HG03469 (cell line): Measurements from ENCODE around the gene NRG2.

Experiments
- ATAC-seq: cut with Tn5 transposase; IDR thresholded peaks from one replicate; pipeline ENCODE4 v1.9.1; 2021; ENCODE audit warnings: mild to moderate bottlenecking, moderate library complexity, moderate number of reproducible peaks; ENCODE audit not compliant: unreplicated experiment

The NRG2 gene

DNA sequence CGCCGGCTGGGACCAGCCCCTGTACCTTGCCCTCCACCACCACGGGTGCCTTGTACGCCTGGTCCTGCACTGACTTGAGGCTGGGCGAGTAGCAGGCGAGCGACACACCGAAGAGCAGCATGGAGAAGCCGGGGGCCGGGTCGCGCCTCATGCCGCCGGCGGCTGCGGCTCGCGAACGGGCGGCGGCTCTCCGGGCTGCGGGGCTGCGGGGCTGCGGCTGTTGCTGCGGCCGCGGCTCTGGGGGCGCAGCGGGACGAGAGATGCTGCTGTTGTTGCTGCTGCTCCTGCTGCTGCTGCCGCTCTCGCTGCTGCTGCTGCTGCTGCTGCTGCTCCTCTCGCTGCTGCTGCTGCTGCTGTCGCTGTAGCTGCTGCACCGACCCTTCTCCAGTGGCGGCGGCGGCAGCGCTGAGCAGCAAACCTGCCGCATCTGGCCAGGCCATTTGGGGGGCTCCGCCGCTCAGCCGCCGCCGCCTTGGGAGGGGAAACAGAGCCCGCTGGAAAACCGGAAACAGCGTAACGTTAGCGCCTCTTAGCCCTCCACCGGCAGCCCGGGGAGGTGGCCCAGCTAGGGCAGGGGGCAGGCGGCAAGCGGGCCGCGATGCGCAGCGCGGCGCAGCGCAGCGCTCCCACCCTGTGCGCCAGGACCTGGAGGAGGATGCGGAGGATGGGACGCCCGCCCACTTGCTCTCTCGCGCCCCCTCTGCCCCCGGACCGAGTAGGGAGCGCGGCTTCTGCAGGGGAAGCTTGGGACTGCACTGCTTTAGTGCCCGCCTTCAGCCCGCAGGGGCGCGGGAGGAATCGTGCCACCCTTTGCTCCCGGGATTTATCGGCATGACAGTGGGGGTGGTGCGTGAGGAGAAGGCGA, at the start of gene NRG2:
Gene NRG2, minus strand, starts transcription at position 657 of the 865 bp plus-strand sequence.
- no peak for ATAC-seq

DNA sequence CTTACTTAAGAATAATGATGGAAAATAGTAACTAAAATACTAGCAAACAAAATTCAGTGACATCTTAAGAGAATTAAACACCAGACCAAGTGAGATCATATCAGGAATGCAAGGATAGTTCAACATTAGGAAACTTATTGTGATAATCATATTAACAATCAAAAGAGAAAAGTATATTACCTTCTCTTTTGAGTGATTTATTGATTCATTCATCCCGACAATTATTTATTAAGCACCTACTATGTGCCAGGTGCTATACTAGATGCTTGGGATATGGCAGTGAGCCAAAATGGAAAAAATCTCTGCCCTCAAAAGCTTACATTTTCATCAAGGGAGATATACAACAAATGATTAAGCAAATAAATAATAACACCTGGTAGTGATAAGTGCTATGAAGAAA, 47.2 kb upstream of the NRG2 start:
- ATAC-seq = no peak

DNA sequence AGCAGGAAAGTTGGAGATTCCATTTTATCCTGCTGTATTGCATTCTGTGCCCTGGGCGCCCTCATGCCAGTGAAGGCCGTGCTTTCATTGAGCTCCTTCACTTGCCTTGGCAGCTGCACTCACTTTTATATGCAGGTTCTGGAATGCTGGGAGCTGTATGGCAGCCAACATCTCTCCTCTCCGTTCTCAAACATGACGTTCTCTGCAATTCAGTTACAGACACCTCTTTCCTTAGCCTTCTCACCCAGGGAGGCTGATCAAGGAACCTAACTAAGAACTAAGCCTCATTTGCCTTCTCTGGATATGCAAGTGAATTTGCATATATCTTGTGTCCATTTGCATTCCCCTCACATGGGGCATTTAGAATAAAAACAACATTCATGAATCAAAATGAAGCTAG, 41.4 kb upstream of the NRG2 start:
- no peak for ATAC-seq

DNA sequence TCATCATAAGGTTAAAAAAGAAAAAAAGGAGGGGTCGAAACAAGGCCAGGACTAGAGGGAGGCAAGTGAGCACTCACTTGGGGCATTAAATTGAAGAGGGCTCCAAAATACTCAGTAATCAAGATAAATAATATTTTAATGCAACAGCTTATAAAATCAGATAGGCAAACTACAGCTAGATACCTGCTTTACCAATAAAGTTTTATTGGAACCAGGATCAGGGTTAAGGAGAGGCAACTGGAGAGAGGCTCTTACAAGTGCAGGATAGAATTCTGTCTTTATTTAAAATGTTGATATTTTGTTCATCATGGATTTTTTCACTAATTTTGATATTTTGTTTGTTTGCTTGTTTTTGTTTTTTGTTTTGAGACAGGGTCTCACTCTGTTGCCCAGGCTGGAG, 40.6 kb upstream of the NRG2 start:
- ATAC-seq = no peak

DNA sequence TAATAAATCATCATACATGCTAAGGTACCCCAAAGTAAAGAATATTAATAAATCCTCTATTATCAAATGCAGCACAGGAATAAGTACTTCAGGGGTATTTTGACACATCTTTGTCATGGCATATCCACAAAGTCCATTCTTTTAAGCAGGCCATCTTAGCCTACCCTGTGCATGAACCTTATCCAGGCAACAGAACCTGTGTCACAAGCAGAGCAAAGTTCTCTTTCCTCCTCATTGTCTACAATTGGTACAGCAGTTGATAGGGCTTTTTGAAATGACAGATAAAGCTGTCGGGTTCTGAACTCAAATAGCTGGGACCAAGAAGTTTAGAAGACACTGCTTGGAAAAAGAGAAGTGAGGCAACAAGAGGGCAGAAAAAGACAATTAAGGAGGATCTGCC, 40.0 kb upstream of the NRG2 start:
- ATAC-seq = no peak

DNA sequence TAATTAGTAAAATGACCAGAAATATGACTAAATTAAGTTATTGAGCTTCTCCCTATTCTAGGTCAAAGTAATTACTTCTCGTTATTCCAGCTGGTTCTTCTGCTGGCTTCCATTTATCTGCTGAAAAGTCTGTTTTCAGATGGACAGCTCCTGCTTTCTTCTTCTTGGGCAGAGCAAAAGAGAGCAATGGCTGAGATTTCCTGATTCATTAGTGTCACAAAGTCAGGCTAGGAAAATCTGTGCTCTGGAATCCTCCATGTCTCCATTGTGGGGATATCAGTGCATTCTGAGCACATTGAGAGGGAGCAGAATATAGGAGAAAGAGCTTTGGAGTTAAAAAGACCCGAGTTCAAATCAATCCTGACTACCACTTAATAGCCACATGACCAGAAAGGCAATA, 33.7 kb upstream of the NRG2 start:
- ATAC-seq = no peak

DNA sequence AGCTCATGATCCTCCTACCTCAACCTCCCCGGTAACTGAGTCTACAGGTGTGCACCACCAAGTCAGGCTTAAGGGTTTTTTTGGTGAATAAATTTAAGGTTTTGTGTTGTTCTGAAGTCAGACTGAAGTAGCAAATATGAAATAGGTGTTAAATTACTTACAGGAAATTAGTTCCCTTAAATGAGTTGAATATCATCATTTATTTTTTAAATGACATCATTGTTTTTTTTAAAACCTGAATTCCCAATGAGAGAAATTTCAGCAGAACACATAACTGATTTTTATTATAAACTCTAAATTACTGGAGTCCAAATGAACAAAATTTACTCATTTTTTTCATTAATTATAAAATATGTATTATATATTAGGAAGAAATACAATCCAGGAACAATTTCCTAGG, 33.0 kb upstream of the NRG2 start:
- ATAC-seq = no peak

DNA sequence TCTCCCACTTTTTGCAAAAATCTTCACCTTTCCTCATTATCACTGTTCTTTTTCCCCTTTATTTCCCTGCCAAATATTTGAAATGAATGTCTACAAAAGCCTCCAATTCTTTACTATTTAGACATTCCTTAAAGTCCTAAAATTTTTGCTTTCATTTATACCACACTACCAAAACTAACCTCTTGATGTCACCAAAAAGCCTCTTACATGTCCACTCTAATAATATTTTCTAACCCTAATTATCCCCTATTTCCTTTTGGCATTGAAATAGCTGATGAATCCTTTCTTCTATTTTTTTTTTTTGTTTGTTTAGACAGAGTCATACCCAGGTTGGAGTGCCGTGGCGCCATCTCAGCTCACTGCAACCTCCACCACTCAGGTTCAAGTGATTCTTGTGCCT, 32.3 kb upstream of the NRG2 start:
- no peak for ATAC-seq

DNA sequence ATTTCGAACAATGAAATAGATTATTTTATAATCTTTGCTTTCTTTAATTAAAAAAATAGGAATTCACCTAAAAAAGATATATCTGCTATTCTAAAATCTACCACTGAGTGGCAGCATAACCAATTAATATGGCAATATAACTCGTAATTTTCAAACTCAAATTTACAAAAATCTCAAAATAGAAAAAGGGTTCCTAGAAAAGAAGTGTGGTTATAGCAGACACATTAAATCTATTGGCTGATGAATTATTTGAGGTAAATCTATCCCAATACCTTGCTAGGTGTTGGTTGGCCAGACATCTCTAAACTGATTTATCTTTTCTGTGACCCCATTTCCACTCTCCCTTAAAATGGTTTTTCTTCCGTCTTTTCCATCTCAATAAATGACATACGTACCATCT, 30.2 kb upstream of the NRG2 start:
- ATAC-seq = no peak

DNA sequence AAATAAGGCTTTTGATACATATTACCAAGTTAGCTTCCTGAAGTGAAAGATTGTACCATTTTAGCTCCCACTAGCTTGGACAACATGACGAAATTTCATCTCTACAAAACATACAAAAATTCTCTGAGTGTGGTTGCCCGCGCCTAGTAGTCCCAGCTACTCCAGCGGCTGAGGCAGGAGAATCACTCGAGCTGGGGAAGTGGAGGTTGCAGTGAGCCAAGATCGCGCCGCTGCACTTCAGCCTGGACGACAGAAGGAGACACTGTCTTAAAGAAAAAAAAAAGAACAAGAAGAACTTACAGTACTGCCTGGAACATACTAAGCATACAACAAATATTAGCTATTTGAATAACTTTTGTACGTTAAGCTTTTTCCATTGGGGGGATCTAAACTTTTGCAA, 29.7 kb upstream of the NRG2 start:
- no peak for ATAC-seq

DNA sequence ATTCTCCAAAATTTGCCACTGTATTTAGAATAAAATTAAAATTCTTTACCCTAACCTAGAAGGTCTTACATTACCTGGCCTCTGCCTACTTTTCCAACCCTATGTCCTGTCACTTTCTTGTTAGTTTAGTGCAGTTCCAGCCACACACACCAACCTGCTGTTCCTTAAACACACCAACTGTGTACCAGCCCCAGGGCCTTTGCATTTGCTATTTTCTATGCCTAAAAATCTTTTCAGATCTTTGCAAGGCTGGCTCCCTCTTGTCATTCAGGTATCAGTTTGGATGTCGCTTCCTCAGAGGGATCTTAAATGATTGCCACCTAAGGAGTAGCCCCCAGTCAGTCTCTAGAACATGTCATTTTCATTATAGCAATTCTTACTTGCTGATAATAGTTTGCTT, 17.7 kb upstream of the NRG2 start:
- ATAC-seq = no peak

DNA sequence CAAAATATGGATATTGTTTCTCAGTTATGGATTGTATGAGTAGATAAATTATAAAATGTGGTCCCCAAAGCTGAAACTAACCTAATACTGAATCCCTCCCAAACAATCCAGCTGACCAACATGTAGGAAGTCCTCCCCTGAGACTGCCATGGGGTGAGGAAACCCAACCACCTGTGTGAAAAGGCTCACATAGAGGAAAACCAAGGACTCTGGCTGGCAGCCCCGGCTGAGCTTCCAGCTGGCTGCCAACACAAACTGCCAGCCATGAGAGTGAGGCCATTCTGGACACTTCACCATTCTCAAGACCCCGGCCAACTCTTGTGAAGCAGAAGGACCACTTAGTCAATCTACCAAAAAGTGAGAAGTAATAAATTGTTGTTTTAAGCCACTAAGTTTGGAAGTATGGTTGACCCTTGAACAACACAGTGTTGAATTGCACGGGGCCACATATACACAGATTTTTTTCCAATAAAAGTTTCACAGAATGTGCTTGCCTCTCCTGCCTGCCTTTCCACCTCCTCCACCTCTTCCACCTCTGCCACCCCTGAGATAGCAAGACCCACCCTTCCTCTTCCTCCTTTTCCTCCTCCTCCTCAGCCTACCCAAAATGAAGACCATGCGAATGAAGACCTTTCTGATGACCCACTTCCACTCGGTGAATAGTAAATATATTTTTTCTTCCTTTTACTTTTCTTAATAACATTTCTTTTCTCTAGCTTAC, 15.3 kb upstream of the NRG2 start:
- no peak for ATAC-seq

DNA sequence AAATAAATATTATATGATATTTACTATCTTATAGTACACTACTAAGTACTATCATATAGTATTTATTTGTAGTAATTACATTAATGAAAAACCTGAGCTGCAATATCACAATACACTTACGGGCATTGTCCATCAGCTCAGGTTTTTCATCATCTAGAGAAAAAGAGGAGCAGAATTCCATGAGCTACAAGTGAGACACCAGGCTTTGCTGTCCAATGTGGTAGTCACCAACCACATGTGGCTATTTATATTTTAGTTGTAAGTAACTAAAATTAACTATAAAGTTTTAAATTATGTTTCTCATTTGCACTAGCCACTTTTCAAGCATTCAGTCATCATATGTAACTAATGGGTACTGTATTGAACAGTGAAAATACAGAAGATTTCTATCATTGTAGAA, 13.8 kb upstream of the NRG2 start:
- no peak for ATAC-seq

DNA sequence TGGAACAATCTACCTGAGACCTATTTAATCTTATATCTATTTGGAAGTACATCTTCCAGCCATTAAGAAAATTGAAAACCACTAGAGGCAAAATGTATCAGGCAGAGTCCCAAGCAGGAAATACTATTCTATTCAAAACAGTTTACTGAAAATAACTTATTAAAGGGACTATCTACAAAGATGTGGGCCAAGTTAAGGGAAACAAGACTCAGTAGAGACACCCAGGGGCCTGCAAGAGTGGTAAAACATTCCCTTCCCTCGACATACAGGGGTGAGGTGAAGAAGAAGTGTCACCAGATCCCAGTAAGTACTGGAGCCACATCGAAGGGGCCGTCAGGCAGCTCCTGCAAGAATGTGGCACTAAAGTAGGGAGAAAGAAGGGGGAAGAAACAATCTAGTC, 12.1 kb upstream of the NRG2 start:
- ATAC-seq = no peak

DNA sequence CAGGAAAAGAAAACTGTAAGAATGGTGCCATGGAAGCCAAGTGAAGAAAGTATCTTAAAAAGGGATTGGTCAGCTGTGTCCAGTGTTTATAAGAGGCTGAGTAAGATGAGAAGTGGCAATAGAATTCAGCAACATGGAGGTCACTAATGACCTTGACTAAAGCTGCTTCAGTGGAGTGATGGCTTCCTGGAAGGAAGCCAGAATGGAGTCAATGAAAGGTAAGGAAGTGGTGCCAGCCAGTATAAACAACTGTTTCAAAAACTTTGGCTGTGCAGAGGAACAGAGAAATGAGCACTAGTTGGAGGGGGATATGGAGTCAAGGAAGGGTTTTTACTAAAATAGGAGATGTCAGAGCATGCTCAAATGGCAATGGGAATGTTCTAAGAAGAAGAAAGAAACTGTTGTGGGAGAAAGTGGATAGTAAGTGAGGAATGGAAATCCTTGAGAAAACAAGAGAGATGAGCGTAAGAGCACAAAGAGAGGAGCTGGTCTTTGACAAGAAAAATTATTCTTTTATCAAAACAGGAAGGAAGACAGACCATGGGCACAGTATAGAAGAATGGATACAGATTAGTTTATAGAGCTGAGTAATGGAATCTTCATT, 11.1 kb upstream of the NRG2 start:
- ATAC-seq = no peak

DNA sequence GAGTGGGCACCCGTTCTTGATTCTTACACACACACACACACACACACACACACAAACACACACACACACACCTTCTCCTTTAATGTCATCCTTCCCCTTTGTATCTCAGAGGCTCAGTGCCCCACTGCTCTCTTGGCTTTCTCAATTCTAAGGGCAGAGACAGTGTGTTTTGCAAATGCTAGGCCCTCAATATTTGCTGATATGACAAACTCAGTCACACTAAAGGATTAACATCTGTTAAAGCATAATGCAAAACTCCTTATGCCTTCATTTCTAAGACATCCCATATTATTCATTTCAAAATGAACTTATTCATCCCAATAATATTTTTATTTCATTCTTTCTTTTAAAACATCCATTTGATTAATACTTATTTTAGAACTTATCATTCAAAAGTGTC, 8.9 kb upstream of the NRG2 start:
- ATAC-seq = no peak

DNA sequence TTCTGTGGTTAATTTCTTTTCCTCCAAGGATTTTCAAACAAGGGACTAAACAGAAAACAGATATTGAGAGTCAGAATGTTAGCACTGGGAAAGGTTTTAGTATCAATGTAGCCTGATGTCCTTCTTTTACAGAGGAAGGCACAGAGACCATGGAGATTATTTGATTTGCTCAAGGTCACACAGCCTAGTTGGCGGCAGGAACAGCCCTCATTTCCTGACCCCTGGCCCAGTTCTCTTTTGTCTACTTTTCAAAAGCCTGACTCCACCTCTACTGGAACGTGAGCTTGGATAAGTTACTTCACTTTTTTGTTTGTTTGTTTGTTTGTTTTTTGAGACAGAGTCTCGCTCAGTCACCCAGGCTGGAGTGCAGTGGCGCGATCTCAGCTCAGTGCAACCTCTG, 6.6 kb upstream of the NRG2 start:
- ATAC-seq = no peak

DNA sequence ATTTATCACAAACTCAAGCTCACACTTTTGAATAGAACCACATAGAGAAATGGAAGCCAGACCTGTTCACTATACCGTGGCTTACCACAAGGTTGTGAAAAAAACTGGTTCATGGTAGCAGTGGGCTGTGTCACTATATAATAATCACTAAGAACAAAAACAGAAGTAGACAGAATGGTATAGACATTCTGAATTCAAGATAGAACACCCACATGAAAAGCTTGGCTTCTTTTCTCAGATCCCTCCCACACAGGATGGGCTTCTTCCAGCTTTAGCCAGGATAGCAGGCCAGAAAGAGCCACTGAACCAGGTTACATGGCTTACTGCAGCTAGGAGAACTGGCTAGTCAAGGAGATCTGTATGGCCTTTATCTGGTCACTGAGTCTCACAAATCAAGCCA, 6.1 kb upstream of the NRG2 start:
- ATAC-seq = no peak

DNA sequence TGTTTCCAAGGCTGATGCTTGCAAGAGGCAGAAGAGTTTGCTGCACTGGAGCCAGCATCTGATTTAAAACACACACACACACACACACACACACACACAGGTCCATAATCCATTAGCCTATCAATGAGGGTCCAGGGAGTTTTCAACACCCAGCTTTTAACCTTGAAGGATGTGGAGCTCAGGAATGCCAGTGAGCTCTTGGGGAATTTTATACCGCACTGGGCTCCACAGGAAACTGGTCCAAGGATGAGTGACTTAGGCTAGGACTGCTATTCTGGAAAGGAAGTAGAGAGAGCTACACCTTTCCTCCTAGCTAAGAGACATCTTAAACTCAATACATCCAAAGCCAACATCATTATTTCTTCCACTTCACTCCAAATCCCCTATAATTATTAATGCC, 942 bp upstream of the NRG2 start:
- no peak for ATAC-seq

DNA sequence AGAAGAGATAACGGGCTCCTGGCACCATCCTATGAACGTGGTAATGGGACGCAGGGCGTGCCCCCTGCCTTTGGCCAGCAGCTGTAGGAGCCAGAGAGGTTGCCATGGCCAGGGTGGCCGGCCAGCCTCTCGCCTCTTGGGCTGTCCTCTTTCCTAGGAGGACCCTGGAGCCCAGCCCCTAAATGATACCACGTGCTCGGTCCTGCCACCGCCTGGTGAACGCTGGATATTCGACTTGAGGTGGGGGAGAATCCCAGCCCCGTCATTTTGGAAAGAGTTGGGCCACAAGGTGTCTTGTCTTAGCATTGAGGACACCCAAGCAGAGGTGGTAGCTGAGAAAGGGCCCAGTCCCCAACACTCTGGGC, 391 bp upstream of the NRG2 start:
- no peak for ATAC-seq

DNA sequence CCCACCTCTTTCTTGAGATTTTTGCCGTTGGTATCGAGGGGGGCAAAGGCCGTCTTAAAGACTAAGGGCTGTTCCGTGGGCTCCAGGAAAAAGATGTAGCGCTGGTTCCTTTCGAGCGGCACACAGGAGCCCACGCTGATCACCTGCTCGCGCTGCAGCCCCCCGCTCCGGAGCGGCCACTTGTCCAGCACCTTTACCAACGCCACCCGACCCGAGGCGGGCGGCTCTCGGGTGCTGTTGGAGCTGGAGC, 781 bp downstream of the NRG2 start:
- ATAC-seq = no peak
